HFFc6 (cell line): Measurements from ENCODE around the gene RNF207. TPM values are rescaled to one million over a fixed set of nuclear protein-coding genes. Genes with fewer than 3 reads are reported as not detected.

Experiments
- DNase-seq: peaks from one replicate; pipeline ENCODE4 v3.0.0-alpha.2; 2018
- H3K27ac Mint-ChIP-seq: 2 replicates; pipeline ENCODE4 v1.8.0; 2020; ENCODE audit warnings: mild to moderate bottlenecking, mixed read lengths
- H3K27me3 Mint-ChIP-seq: 2 replicates; pipeline ENCODE4 v1.8.0; 2021; ENCODE audit warnings: mild to moderate bottlenecking, moderate library complexity, mixed read lengths; ENCODE audit not compliant: insufficient read depth
- H3K36me3 Mint-ChIP-seq: 2 replicates; pipeline ENCODE4 v1.8.0; 2021; ENCODE audit warnings: low read depth, mixed read lengths
- H3K4me1 Mint-ChIP-seq: 2 replicates; pipeline ENCODE4 v1.8.0; 2020; ENCODE audit warnings: low read depth, mixed read lengths
- H3K4me3 Mint-ChIP-seq: 2 replicates; pipeline ENCODE4 v1.8.0; 2020; ENCODE audit warnings: mild to moderate bottlenecking, moderate library complexity, mixed read lengths
- H3K9me3 Mint-ChIP-seq: 2 replicates; pipeline ENCODE4 v1.8.0; 2020; ENCODE audit warnings: mild to moderate bottlenecking, mixed read lengths
- total RNA-seq, 6 experiments: library from RNA; stranded (reverse); fragmentation: NEBNext Ultra II Directional; extraction: Animal tissue kit (Norgen Biotek cat#: 25700); gene quantifications; 2 replicates in 1 of 6; 3 replicates in 5 of 6; pipeline ENCODE4 v1.2.3, GENCODE V29; 2021
- TF ChIP-seq, protein P1 (sequence below): fragments of 200-600 bp; sonication (generic); IDR thresholded peaks from 2 replicates; pipeline ENCODE4 v1.5.0; 2021; ENCODE audit warnings: antibody characterized with exemption, mild to moderate bottlenecking

Gene RNF207
- total RNA-seq, 6 experiments from 2014 or later, result 2.0 to 5.2 (median 2.9) TPM

DNA sequence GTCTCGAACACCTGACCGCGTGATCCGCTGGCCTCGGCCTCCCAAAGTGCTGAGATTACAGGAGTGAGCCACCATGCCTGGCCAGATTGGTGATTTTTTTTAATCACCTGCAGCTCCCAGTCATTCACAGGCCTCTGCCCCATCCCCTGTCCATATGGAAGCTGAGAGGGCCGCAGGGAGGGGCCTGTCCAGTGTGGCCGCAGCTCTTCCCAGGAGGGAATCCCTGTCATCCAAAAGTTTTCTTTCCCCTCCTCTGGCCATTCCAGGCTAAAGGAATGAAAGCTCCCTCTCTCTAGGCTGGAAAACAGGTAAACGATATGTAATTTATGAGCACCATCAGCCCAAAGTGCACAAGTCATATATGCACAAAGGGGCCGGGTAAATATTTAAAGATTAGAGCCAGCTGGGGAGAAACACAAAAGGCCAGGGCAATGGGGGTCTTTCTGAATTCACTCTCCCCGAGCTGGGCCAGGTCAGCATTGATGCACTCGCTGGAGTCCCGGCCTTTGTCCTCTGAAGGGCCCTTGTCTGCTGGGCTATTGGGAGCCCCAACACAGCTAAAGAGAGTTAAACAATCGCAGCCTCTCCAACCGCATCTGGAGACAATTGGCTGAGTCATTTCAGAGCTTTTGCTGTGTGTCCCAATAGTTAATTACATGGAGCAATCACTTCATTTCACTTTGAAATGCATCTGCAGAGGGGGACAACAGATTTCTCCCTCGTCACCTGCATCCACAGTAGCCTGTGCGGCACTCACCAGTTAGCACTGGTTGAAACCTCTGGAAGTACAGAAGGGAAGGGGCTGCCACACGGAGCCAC is 34.2 kb downstream of the RNF207 start:
- H3K27me3 Mint-ChIP-seq, result peaks cover 20% of the 10 kb centered on the region
- TF ChIP-seq, protein P1, sequence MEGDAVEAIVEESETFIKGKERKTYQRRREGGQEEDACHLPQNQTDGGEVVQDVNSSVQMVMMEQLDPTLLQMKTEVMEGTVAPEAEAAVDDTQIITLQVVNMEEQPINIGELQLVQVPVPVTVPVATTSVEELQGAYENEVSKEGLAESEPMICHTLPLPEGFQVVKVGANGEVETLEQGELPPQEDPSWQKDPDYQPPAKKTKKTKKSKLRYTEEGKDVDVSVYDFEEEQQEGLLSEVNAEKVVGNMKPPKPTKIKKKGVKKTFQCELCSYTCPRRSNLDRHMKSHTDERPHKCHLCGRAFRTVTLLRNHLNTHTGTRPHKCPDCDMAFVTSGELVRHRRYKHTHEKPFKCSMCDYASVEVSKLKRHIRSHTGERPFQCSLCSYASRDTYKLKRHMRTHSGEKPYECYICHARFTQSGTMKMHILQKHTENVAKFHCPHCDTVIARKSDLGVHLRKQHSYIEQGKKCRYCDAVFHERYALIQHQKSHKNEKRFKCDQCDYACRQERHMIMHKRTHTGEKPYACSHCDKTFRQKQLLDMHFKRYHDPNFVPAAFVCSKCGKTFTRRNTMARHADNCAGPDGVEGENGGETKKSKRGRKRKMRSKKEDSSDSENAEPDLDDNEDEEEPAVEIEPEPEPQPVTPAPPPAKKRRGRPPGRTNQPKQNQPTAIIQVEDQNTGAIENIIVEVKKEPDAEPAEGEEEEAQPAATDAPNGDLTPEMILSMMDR, result no peak
- no peaks in the 10 kb centered on the region for H3K36me3 Mint-ChIP-seq
- 0 out of 2 replicates have a peak, but pooled peaks cover 5% of the 10 kb centered on the region for H3K4me1 Mint-ChIP-seq
- peak; percentile 66 for DNase-seq
- no peaks in the 10 kb centered on the region for H3K9me3 Mint-ChIP-seq
- H3K27ac Mint-ChIP-seq, result no peak overlapping the region
- no peak overlapping the region for H3K4me3 Mint-ChIP-seq

DNA sequence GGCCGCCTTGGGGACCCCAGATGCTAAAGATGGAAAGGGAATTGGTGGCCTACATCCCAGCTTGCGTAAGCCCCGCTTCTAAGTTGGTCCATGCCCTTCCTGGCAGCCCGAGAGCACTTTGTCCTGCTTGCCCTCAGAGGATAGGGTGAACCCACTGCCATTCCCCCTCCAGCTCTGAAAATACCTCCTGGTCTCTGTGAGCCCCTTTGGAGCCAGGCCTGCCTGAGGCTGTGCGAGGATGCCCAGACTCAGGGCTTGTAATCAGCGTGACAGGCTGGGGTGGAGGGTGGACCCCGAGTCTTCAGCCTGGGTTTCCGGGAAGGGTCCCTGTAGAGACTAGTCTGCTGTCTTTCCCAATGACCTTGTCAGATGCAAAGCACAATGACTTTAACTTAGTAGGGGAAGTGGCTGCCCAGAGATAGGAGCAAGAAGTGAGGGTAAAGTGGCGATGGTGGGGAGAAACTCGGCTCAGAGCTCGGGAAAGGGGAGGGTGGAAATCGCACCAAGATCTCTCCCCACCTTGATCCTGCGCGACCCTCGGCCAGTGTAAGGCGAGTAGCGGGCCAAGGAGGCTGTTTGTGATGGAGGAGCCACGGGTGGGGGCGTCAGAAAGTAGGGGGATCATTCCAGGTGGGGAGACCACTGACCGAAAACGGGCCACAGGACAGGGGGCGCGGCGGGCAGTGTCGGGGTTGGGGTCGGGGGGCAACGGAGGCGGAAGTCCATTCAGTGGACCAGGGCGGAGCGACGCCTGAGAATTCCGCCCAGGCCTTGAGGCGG is 35.4 kb downstream of the RNF207 start:
- Mint-ChIP-seq H3K27me3 (peaks cover 20% of the 10 kb centered on the region), H3K9me3 (no peaks in the 10 kb centered on the region), H3K4me1 (peaks cover 6% of the 10 kb centered on the region), H3K36me3 (no peaks in the 10 kb centered on the region), H3K4me3 (no peak overlapping the region), H3K27ac (no peak overlapping the region)
- TF ChIP-seq, protein P1, result no peak
- DNase-seq, result no peak

DNA sequence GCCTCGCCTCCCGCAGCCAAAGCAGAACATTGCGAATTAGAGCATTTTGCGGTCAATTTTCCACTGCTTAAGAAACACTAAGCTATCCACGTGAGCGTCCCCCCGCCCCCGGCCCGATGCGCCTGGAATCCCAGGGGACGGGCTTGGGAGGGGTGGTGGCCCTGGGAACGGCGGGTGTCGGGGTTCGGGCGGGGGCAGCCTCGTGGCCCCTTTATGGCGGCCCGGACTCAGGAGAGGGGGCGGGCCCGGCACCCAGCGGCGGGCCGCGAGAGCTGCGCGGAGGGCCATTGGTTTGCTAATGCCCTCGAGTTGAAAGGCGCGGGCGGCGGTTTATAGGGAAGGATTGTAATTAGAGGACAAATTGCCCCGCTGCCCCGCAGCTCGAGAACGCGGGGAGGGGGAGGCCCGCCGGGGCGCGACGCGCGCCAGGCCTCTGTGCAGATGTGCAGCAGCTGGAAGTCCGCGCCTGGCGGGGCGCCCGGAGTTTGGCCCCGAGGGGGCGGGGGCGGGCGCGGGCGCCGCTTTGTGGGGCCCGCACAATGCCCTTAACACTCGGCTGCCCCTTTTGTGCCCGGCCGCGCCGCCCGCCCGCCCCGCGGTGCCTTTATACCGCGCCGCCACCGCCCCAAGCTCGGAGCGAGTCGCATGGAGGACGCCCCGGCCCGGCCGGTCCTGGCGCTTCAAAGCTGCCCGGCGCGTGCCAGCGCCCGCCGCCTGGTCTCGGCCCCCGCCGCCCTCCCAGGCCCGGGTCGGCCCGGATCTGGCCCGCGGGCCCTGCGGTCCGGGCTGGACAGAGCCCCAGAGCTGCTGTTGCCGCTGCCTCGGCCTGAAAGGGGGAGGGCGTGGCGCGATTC is 36.2 kb downstream of the RNF207 start:
- H3K36me3 Mint-ChIP-seq, result no peaks in the 10 kb centered on the region
- H3K27me3 Mint-ChIP-seq, result peaks cover 24% of the 10 kb centered on the region
- TF ChIP-seq, protein P1, result no peak
- H3K27ac Mint-ChIP-seq, result no peak overlapping the region
- H3K9me3 Mint-ChIP-seq, result no peaks in the 10 kb centered on the region
- no peak for DNase-seq
- H3K4me1 Mint-ChIP-seq, result peaks cover 12% of the 10 kb centered on the region
- no peak overlapping the region for H3K4me3 Mint-ChIP-seq

DNA sequence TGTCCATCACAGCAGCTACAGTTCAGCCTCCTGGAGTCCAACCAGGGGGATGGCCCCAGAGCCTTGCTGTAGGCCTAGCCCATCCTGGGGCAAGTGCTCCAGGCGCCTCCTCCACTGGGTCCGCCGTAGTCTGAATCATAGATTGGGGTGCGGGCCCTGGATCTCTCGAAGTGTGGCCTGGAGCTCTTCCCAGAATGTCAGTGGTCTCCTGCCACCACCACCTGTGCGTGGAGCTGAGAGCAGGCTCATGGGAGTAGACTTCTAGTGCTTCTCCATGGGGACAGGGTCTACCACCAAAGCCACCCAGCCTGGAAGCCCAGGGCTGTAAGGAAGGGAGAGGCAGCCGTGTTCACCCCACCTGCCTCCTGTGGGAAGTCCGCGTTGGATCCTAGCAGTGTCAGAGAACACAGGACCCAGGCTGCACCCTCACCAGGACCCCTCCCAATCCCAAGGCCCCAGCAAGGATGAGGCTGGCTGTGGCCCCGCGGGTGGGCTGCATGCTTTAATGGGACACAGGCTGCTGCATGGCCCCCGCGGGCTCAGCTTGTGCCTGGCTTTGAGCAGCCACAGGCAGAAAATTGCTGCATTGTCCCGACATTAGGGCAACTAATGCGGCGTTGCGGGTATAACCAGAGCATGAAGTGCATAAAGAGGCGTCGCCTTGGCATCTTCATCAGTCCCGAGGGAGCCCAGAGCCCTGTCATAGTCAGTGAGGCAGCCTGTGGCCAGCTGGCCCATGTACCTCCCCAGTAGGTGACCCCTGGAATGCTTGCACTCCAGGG is 37.3 kb downstream of the RNF207 start:
- peaks cover 24% of the 10 kb centered on the region for H3K27me3 Mint-ChIP-seq
- no peak for DNase-seq

More for the DNA sequence above, 37.3 kb downstream of the RNF207 start:
- Mint-ChIP-seq H3K4me1 (peaks cover 12% of the 10 kb centered on the region), H3K36me3 (no peaks in the 10 kb centered on the region), H3K9me3 (no peaks in the 10 kb centered on the region), H3K27ac (no peak overlapping the region), H3K4me3 (no peak overlapping the region)
- TF ChIP-seq, protein P1, result no peak
